Measurements from ENCODE around the gene SPP1. TPM values are rescaled to one million over a fixed set of nuclear protein-coding genes. Genes with fewer than 3 reads are reported as not detected.

SPP1 gene
- total and polyA plus RNA-seq, 9 of the 15 experiments (the other 6 are each of a cell fraction or from before 2014, with no cell fraction given): 0.10 to 0.64 TPM; not detected in 7

- TF ChIP-seq RNF219 (CRISPR knock-in tag; IDR thresholded peaks at IDR 0.05) (no peak), KAT2B (IDR thresholded peaks at IDR 0.05; ENCODE audit: low read depth, low read length) (no peak), ZNF444 (CRISPR knock-in tag; IDR thresholded peaks at IDR 0.05) (no peak), ZNF263 (CRISPR knock-in tag; IDR thresholded peaks at IDR 0.05; ENCODE audit: borderline replicate concordance) (no peak), E2F3 (CRISPR knock-in tag; IDR thresholded peaks at IDR 0.05) (no peak)
These were observed 40.3 kb downstream of the SPP1 start (continued) for GRCh38 chr4:88015659-88016295.

GRCh38 chr4:88017516-88018297 is 42.2 kb downstream of the SPP1 start:
- Histone ChIP-seq H3K4me1 (replicated peaks in 1 of 2; ENCODE audit: control insufficient read depth in 2 of 2, insufficient read depth in 2 of 2, low read length in 2 of 2) (no peaks in the 10 kb centered on the region; a peak in 1 of 5 replicates), H3K9ac (ENCODE audit: insufficient read depth in 1 of 2, low read depth in 2 of 2, low read length in 2 of 2) (no peak overlapping the region), H3K27me3 (ENCODE audit: control insufficient read depth in 2 of 2, insufficient read depth in 2 of 2, low read length in 2 of 2) (peaks cover 0 to 6% of the 10 kb centered on the region in 2 experiments; a peak in 1 of 5 replicates), H3K9me3 (replicated peaks; ENCODE audit: control insufficient read depth, insufficient read depth, low read depth, low read length) (no peaks in the 10 kb centered on the region), H4K20me1 (replicated peaks; ENCODE audit: control insufficient read depth, insufficient read depth, low read length) (no peaks in the 10 kb centered on the region), H3K4me2 (ENCODE audit: insufficient read depth, low read length) (no peak overlapping the region), H3K27ac (ENCODE audit: extremely low read depth, low read depth, low read length) (no peak overlapping the region), H3K36me3 (ENCODE audit: control insufficient read depth, insufficient read depth, low read length) (no peaks in the 10 kb centered on the region), H2AFZ (ENCODE audit: low read depth, low read length) (no peak overlapping the region), H3K4me3 (no peak overlapping the region), H3K79me2 (ENCODE audit: control insufficient read depth, insufficient read depth, low read length) (no peaks in the 10 kb centered on the region), H3K9me1 (ENCODE audit: control insufficient read depth, insufficient read depth, low read length) (no peaks in the 10 kb centered on the region)
- ChIA-PET CTCF (ENCODE audit: low intra/inter-chr PET ratio) (no interaction called here), POLR2A (no interaction called here)
- intact Hi-C loops (cut with micrococcal nuclease): no loop called here
- BruUV-seq (replicated peaks): no TSS peak
- ATAC-seq (no peak), FAIRE-seq (no peak), DNase-seq (ENCODE audit: extremely low read depth in 1 of 4, low spot score in 3 of 4) (no peak)
- in situ Hi-C loops (cut with MboI): no loop called here
- WGBS (ENCODE audit: insufficient coverage, low coverage, missing lambda C conversion rate): 39% methylated on average over 7 of the region's 7 CpGs
- TF ChIP-seq ZBTB43 (CRISPR knock-in tag; IDR thresholded peaks at IDR 0.05): no peak
- TF ChIP-seq DLX4 (CRISPR knock-in tag; IDR thresholded peaks at IDR 0.05): no peak

All from K562 (cell line).